OCI-LY1 (cell line): Measurements from ENCODE around the gene CHCHD1.

ENCODE experiments used
- EZH2 ChIP-seq: fragments of 200-600 bp; sonication (generic), shearing (Covaris generic); IDR thresholded peaks from 2 replicates; pipeline ENCODE4 v1.8.0; 2017; ENCODE audit warnings: borderline replicate concordance, mixed run types, mild to moderate bottlenecking, antibody characterized with exemption, low read length, moderate library complexity, mixed read lengths
- TF ChIP-seq, protein P1 (sequence below): fragments of 200-600 bp; sonication (generic), shearing (Covaris generic); IDR thresholded peaks from 2 replicates; pipeline ENCODE4 v1.5.1; 2017; ENCODE audit warnings: mild to moderate bottlenecking, antibody characterized with exemption, low read length, moderate library complexity, mixed read lengths

DNA sequence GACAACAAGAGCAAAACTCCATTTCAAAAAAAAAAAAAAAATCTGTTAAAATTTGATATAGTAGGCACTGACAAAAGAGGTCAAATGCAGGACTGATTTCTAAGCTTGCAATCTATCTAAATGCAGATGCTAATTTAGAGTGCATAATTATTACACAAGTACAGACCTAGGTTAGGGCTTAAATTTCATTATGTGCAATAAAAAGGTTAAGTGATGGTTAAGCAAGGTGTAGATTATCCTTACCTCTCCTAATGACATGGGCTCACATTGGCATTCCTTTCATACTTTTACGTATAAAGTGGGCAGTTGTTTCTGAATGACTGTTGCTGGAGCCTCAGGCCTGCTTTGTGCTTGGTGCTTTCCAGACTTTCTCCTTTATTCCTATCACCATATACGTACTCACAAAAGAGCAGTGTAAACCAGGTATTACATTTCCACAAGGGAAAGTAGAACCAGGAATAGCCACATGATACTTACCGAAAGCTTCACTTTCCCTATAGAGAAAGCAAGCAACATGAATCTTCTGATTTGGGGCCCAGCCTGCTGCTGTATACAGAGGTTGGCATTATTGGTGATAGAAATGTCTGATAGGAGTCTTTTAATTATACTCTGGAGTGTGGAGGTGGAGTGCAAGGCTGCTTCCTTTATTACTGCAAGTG, 2.2 kb upstream of the CHCHD1 start:
- TF ChIP-seq, protein P1, sequence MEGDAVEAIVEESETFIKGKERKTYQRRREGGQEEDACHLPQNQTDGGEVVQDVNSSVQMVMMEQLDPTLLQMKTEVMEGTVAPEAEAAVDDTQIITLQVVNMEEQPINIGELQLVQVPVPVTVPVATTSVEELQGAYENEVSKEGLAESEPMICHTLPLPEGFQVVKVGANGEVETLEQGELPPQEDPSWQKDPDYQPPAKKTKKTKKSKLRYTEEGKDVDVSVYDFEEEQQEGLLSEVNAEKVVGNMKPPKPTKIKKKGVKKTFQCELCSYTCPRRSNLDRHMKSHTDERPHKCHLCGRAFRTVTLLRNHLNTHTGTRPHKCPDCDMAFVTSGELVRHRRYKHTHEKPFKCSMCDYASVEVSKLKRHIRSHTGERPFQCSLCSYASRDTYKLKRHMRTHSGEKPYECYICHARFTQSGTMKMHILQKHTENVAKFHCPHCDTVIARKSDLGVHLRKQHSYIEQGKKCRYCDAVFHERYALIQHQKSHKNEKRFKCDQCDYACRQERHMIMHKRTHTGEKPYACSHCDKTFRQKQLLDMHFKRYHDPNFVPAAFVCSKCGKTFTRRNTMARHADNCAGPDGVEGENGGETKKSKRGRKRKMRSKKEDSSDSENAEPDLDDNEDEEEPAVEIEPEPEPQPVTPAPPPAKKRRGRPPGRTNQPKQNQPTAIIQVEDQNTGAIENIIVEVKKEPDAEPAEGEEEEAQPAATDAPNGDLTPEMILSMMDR, result no peak
- TF ChIP-seq EZH2, result no peak
